Measurements from ENCODE around the gene LTA.

LTA gene

GRCh38 chr6:31568537-31568961 is 3.5 kb upstream of the LTA start:
- ATAC-seq, result no peak
- no peak for TF ChIP-seq TCF4 (CRISPR knock-in tag; IDR thresholded peaks at IDR 0.05; ENCODE audit: borderline replicate concordance)
- TF ChIP-seq TOX (CRISPR knock-in tag; IDR thresholded peaks at IDR 0.05; ENCODE audit: borderline replicate concordance), result no peak
- TF ChIP-seq CSDC2 (CRISPR knock-in tag; IDR thresholded peaks at IDR 0.05), result no peak
- TF ChIP-seq POU6F1 (CRISPR knock-in tag; IDR thresholded peaks at IDR 0.05; ENCODE audit: borderline replicate concordance, low read depth), result no peak
- no peak for TF ChIP-seq ARNTL (CRISPR knock-in tag; IDR thresholded peaks at IDR 0.05; ENCODE audit: borderline replicate concordance, low read depth)
- TF ChIP-seq SNAI2 (CRISPR knock-in tag; IDR thresholded peaks at IDR 0.05), result no peak
- no peak for TF ChIP-seq ZNF70 (CRISPR knock-in tag; IDR thresholded peaks at IDR 0.05)
- TF ChIP-seq ZC3H10 (CRISPR knock-in tag; IDR thresholded peaks at IDR 0.05), result no peak
- TF ChIP-seq TSHZ2 (CRISPR knock-in tag; IDR thresholded peaks at IDR 0.05), result no peak

GRCh38 chr6:31569861-31570536 is 2.1 kb upstream of the LTA start:
- ATAC-seq, result no peak
- TF ChIP-seq CREB5 (CRISPR knock-in tag; IDR thresholded peaks at IDR 0.05; ENCODE audit: low read depth) (no peak), OSR1 (CRISPR knock-in tag; IDR thresholded peaks at IDR 0.05) (no peak), ZFP30 (CRISPR knock-in tag; IDR thresholded peaks at IDR 0.05) (no peak), PATZ1 (CRISPR knock-in tag; IDR thresholded peaks at IDR 0.05; ENCODE audit: borderline replicate concordance) (no peak), ARNTL (CRISPR knock-in tag; IDR thresholded peaks at IDR 0.05; ENCODE audit: borderline replicate concordance, low read depth) (no peak), ESRRG (CRISPR knock-in tag; IDR thresholded peaks at IDR 0.05) (no peak), SNAI2 (CRISPR knock-in tag; IDR thresholded peaks at IDR 0.05) (no peak), BACH2 (CRISPR knock-in tag; IDR thresholded peaks at IDR 0.05; ENCODE audit: borderline replicate concordance) (no peak), CSDC2 (CRISPR knock-in tag; IDR thresholded peaks at IDR 0.05) (no peak), POU6F1 (CRISPR knock-in tag; IDR thresholded peaks at IDR 0.05; ENCODE audit: borderline replicate concordance, low read depth) (no peak), CSRNP3 (CRISPR knock-in tag; IDR thresholded peaks at IDR 0.05) (no peak), TCF4 (CRISPR knock-in tag; IDR thresholded peaks at IDR 0.05; ENCODE audit: borderline replicate concordance) (no peak), ZNF70 (CRISPR knock-in tag; IDR thresholded peaks at IDR 0.05) (no peak), ISL1 (CRISPR knock-in tag; IDR thresholded peaks at IDR 0.05) (no peak)

All from SK-N-SH treated with all-trans-retinoic acid at 6 μM for 48 hours (cell line).